ENCODE results near the gene DHX32.
"Not testable (repeated sequence)": the region's sequence is repeated elsewhere in the genome, so short reads cannot be mapped to it uniquely, and the experiment has no call there.

GRCh38 chr10:125895130-125896087 is 14.3 kb upstream of the DHX32 start:
- not testable (repeated sequence) for TF ChIP-seq POLR2A, CTCF, POLR2AphosphoS5, EP300 (IDR thresholded peaks at IDR 0.05)

Data from suprapubic skin (tissue), 4 donors.